ENCODE data around the gene TAGAP.

DNA sequence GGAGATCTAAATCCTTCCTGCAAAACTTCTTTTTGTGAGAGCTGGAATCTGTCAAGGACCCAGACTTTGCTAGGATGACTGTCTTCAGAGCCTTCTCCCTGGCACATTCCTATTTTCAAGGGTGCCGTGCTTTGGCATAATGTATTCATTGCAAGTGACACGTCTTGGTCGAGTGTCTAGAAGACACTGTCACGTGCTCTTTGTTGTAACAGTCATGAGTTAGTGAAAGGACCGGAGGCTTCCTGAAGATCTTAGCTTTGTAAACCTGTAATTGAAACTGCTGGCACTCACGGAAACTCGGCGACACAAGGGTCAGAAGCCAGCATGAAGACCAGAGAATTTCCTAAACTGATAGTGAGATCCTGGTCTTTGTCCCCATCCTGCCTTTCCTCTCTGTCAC lies 19.7 kb upstream of the TAGAP start:
- TF ChIP-seq, protein P1, sequence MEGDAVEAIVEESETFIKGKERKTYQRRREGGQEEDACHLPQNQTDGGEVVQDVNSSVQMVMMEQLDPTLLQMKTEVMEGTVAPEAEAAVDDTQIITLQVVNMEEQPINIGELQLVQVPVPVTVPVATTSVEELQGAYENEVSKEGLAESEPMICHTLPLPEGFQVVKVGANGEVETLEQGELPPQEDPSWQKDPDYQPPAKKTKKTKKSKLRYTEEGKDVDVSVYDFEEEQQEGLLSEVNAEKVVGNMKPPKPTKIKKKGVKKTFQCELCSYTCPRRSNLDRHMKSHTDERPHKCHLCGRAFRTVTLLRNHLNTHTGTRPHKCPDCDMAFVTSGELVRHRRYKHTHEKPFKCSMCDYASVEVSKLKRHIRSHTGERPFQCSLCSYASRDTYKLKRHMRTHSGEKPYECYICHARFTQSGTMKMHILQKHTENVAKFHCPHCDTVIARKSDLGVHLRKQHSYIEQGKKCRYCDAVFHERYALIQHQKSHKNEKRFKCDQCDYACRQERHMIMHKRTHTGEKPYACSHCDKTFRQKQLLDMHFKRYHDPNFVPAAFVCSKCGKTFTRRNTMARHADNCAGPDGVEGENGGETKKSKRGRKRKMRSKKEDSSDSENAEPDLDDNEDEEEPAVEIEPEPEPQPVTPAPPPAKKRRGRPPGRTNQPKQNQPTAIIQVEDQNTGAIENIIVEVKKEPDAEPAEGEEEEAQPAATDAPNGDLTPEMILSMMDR (optimal IDR thresholded peaks at IDR 0.05 in 1 of 3, IDR thresholded peaks at IDR 0.05 in 1 of 3, conservative IDR thresholded peaks at IDR 0.05 in 1 of 3; ENCODE audit: extremely low read depth in 1 of 3, insufficient read depth in 2 of 3, low read length in 3 of 3) = no peak
- TF ChIP-seq EZH2 (IDR thresholded peaks at IDR 0.05; ENCODE audit: low read length) = no peak

Measured in keratinocyte (primary cell).